Esophagus (tissue), 2 donors: Measurements from ENCODE around the gene MSL3B.
"Not testable (repeated sequence)": the region's sequence is repeated elsewhere in the genome, so short reads cannot be mapped to it uniquely, and the experiment has no call there.

ENCODE experiments used
- H3K27ac ChIP-seq, 2 donors: one replicate each; pipeline ENCODE4 v1.5.1; 2013; ENCODE audit warnings: low read depth in 2 of 2, mild to moderate bottlenecking in 2 of 2, inconsistent platforms in 1 of 2, low read length in 1 of 2, moderate library complexity in 1 of 2
- H3K27me3 ChIP-seq, 2 donors: one replicate each; pipeline ENCODE4 v1.6.1; 2013; ENCODE audit warnings: low read length in 2 of 2, control low read depth in 1 of 2, mild to moderate bottlenecking in 1 of 2; ENCODE audit not compliant: insufficient read depth in 2 of 2, control insufficient read depth in 1 of 2
- H3K36me3 ChIP-seq, 2 donors: one replicate each; pipeline ENCODE4 v1.6.1; 2013; ENCODE audit warnings: low read length in 1 of 2; ENCODE audit not compliant: control insufficient read depth in 2 of 2, insufficient read depth in 2 of 2
- H3K4me1 ChIP-seq, 2 donors: one replicate each; pipeline ENCODE4 v1.6.1; 2013; ENCODE audit warnings: low read length in 1 of 2; ENCODE audit not compliant: control insufficient read depth in 2 of 2, insufficient read depth in 2 of 2
- H3K4me3 ChIP-seq, 2 donors: one replicate each; pipeline ENCODE4 v1.5.1; 2013; ENCODE audit warnings: low read length in 2 of 2, mild to moderate bottlenecking in 2 of 2, low read depth in 1 of 2, moderate library complexity in 1 of 2
- H3K9me3 ChIP-seq, 2 donors: one replicate each; pipeline ENCODE4 v1.6.1; 2013; ENCODE audit warnings: mild to moderate bottlenecking in 2 of 2, low read depth in 1 of 2, low read length in 1 of 2, moderate library complexity in 1 of 2; ENCODE audit not compliant: control insufficient read depth in 2 of 2, insufficient read depth in 1 of 2
- WGBS, 2 donors: extraction: QIAGEN DNeasy Blood & Tissue Kit; methylation state at CpG; one replicate each; pipeline ENCODE4 v1.1.7; 2013; 5-methylcytosine and 5-hydroxymethylcytosine counted together
- donor health status: healthy with polysubstance abuse.
- donor health status: Bipolar disorder and iron deficiency.

Gene MSL3B

GRCh38 chr2:233867993-233868532, at the start of gene MSL3B:
TSS of gene MSL3B (minus strand) at chr2:233868386.
- WGBS, 2 donors, result 10 to 13% methylated on average over 50 of the region's 50 CpGs
- Histone ChIP-seq H3K4me1 (no peaks in the 10 kb centered on the region), H3K27ac (peak within 1 kb of the TSS; percentile 53 to 57), H3K4me3 (peak within 1 kb of the TSS; percentile 57 to 62), H3K36me3 (no peaks in the 10 kb centered on the region), H3K9me3 (no peaks in the 10 kb centered on the region), H3K27me3 (no peaks in the 10 kb centered on the region)

GRCh38 chr2:233917116-233917515, 48.9 kb upstream of the MSL3B start, which contains the start of gene TRPM8:
TSS of gene TRPM8 (plus strand) at chr2:233917373. CDS start at chr2:233926538, 9,165 bp downstream.
- peaks cover 0 to 3% of the 10 kb centered on the region in 2 donors for H3K27me3 ChIP-seq
- H3K4me3 ChIP-seq, result no peak within 1 kb of the TSS
- no peaks in the 10 kb centered on the region for H3K4me1 ChIP-seq
- no peaks in the 10 kb centered on the region for H3K9me3 ChIP-seq
- 26 to 28% methylated on average over 5 of the region's 5 CpGs for WGBS, 2 donors
- H3K36me3 ChIP-seq, result no peaks in the 10 kb centered on the region
- no peak within 1 kb of the TSS for H3K27ac ChIP-seq

GRCh38 chr2:233915128-233915527, 46.9 kb upstream of the MSL3B start:
- 22 to 23% methylated on average over 2 of the region's 2 CpGs for WGBS, 2 donors
- H3K4me3 ChIP-seq, result no peak overlapping the region
- no peaks in the 10 kb centered on the region for H3K4me1 ChIP-seq
- H3K27me3 ChIP-seq, result peaks cover 0 to 3% of the 10 kb centered on the region in 2 donors
- H3K9me3 ChIP-seq, result no peaks in the 10 kb centered on the region
- no peaks in the 10 kb centered on the region for H3K36me3 ChIP-seq
- no peak overlapping the region for H3K27ac ChIP-seq

- Histone ChIP-seq H3K4me1 (no peaks in the 10 kb centered on the region), H3K36me3 (no peaks in the 10 kb centered on the region), H3K4me3 (no peak overlapping the region), H3K27ac (no peak overlapping the region), H3K9me3 (no peaks in the 10 kb centered on the region), H3K27me3 (peaks cover 0 to 3% of the 10 kb centered on the region in 2 donors)
- WGBS, 2 donors, result 13 to 17% methylated on average over 9 of the region's 9 CpGs
Measured at GRCh38 chr2:233912691-233913423, 44.7 kb upstream of the MSL3B start.

- H3K4me1 ChIP-seq, result no peaks in the 10 kb centered on the region
- WGBS, 2 donors, result 81 to 91% methylated on average over 3 of the region's 3 CpGs
- H3K9me3 ChIP-seq, result no peaks in the 10 kb centered on the region
- no peak overlapping the region for H3K4me3 ChIP-seq
- H3K27ac ChIP-seq, result no peak overlapping the region
- H3K36me3 ChIP-seq, result no peaks in the 10 kb centered on the region
- H3K27me3 ChIP-seq, result peaks cover 0 to 5% of the 10 kb centered on the region in 2 donors
Measured at GRCh38 chr2:233907627-233908026, 39.4 kb upstream of the MSL3B start.

GRCh38 chr2:233905945-233906344, 37.8 kb upstream of the MSL3B start:
- 72 to 81% methylated on average over 4 of the region's 4 CpGs for WGBS, 2 donors
- no peaks in the 10 kb centered on the region for H3K9me3 ChIP-seq
- peaks cover 0 to 5% of the 10 kb centered on the region in 2 donors for H3K27me3 ChIP-seq
- no peaks in the 10 kb centered on the region for H3K4me1 ChIP-seq
- no peak overlapping the region for H3K27ac ChIP-seq
- no peak overlapping the region for H3K4me3 ChIP-seq
- H3K36me3 ChIP-seq, result no peaks in the 10 kb centered on the region

GRCh38 chr2:233901884-233902283, 33.7 kb upstream of the MSL3B start:
- 69 to 77% methylated on average over 4 of the region's 4 CpGs for WGBS, 2 donors
- H3K27ac ChIP-seq, result no peak overlapping the region
- no peak overlapping the region for H3K4me3 ChIP-seq
- H3K4me1 ChIP-seq, result no peaks in the 10 kb centered on the region
- H3K9me3 ChIP-seq, result no peaks in the 10 kb centered on the region
- no peaks in the 10 kb centered on the region for H3K36me3 ChIP-seq
- H3K27me3 ChIP-seq, result peaks cover 0 to 5% of the 10 kb centered on the region in 2 donors

GRCh38 chr2:233901367-233901766, 33.2 kb upstream of the MSL3B start:
- 59 to 66% methylated on average over 4 of the region's 4 CpGs for WGBS, 2 donors
- H3K27ac ChIP-seq, result no peak overlapping the region
- no peaks in the 10 kb centered on the region for H3K36me3 ChIP-seq
- peaks cover 0 to 5% of the 10 kb centered on the region in 2 donors for H3K27me3 ChIP-seq
- no peak overlapping the region for H3K4me3 ChIP-seq
- H3K9me3 ChIP-seq, result no peaks in the 10 kb centered on the region
- H3K4me1 ChIP-seq, result no peaks in the 10 kb centered on the region

- H3K4me1 ChIP-seq, H3K9me3 ChIP-seq, H3K27ac ChIP-seq, H3K27me3 ChIP-seq, H3K4me3 ChIP-seq, H3K36me3 ChIP-seq: not testable (repeated sequence)
- 82 to 84% methylated on average over 2 of the region's 2 CpGs for WGBS, 2 donors
Measured at GRCh38 chr2:233896253-233896652, 28.1 kb upstream of the MSL3B start.

- Histone ChIP-seq H3K4me1 (peaks cover 0 to 3% of the 10 kb centered on the region in 2 donors), H3K36me3 (no peaks in the 10 kb centered on the region), H3K27me3 (no peaks in the 10 kb centered on the region), H3K27ac (no peak overlapping the region), H3K9me3 (no peaks in the 10 kb centered on the region), H3K4me3 (no peak overlapping the region)
- WGBS, 2 donors, result 86 to 88% methylated on average over 2 of the region's 2 CpGs
Measured at GRCh38 chr2:233892793-233893192, 24.6 kb upstream of the MSL3B start.
